ENCODE measurements around the gene BMI1. TPM values are rescaled to one million over a fixed set of nuclear protein-coding genes. Genes with fewer than 3 reads are reported as not detected.
A peak's percentile ranks its signal among the peaks of the same experiment; 100 is the strongest.

BMI1 gene
- total and polyA plus RNA-seq, 2 donors (not counting 1 experiment from before 2014, with no cell fraction given): 18.0 to 83.8 TPM

DNA sequence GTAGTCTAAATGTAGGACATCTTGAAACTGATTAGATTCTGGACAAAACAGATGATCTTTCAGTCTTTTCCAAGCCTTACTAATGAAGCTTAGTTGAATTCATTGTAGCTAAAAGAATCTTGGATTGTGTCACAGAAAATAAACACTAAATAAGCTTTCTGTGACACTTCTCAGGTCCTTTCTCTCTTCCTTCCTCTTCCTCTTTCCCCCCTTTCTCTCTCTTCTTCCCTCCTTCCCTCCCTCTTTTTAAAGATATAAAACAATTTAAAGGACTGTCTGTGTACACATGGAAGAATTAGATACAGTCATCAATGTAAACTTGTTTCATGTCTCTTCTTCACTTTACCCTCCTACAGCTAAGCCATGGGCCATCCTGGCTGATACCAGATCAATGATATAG is 10.0 kb upstream of the BMI1 start:
- no peaks in the 10 kb centered on the region for H3K9me3 ChIP-seq (ENCODE audit: control extremely low read depth in 1 of 3, control insufficient read depth in 2 of 3, insufficient read depth in 1 of 3, low read length in 2 of 3)
- H3K27ac ChIP-seq (ENCODE audit: low read length in 2 of 2): no peak overlapping the region
- POLR2A ChIA-PET: no interaction called here
- CTCF ChIA-PET: no interaction called here
- H2AFZ ChIP-seq (ENCODE audit: insufficient read depth, low read depth, low read length, poor library complexity, severe bottlenecking): no peak overlapping the region
- no peak for ATAC-seq (ENCODE audit: low read depth)
- no peaks in the 10 kb centered on the region for H4K20me1 ChIP-seq (ENCODE audit: control insufficient read depth, insufficient read depth, low read length, poor library complexity, severe bottlenecking)
- Mint-ChIP-seq H3K4me1 (peaks cover 12% of the 10 kb centered on the region), H3K9me3 (ENCODE audit: insufficient read depth) (no peaks in the 10 kb centered on the region), H3K27ac (no peak overlapping the region), H3K4me3 (no peak overlapping the region), H3K27me3 (no peaks in the 10 kb centered on the region)
- no peak overlapping the region for H3K4me2 ChIP-seq (replicated peaks; ENCODE audit: low read depth, low read length, poor library complexity, severe bottlenecking)
- intact Hi-C loops (cut with micrococcal nuclease): no loop called here
- no peaks in the 10 kb centered on the region for H3K79me2 ChIP-seq (ENCODE audit: control insufficient read depth, insufficient read depth, low read length)
- no peaks in the 10 kb centered on the region for H3K36me3 ChIP-seq (replicated peaks in 1 of 2; ENCODE audit: control extremely low read depth in 1 of 2, control insufficient read depth in 1 of 2, extremely low read depth in 1 of 2, insufficient read depth in 2 of 2, low read length in 1 of 2)
- H3K9ac ChIP-seq (ENCODE audit: low read length): no peak overlapping the region
- H3K4me3 ChIP-seq (ENCODE audit: control extremely low read depth in 1 of 5, extremely low read depth in 1 of 5, insufficient read depth in 1 of 5, low read depth in 2 of 5, low read length in 4 of 5): no peak overlapping the region
- H3K27me3 ChIP-seq (replicated peaks in 1 of 4; ENCODE audit: control extremely low read depth in 1 of 4, control insufficient read depth in 3 of 4, insufficient read depth in 4 of 4, low read length in 3 of 4): no peaks in the 10 kb centered on the region
- H3K4me1 ChIP-seq (ENCODE audit: control insufficient read depth in 2 of 2, insufficient read depth in 2 of 2, low read length in 2 of 2): peaks cover 5 to 8% of the 10 kb centered on the region in 2 donors
- TF ChIP-seq, protein P1, sequence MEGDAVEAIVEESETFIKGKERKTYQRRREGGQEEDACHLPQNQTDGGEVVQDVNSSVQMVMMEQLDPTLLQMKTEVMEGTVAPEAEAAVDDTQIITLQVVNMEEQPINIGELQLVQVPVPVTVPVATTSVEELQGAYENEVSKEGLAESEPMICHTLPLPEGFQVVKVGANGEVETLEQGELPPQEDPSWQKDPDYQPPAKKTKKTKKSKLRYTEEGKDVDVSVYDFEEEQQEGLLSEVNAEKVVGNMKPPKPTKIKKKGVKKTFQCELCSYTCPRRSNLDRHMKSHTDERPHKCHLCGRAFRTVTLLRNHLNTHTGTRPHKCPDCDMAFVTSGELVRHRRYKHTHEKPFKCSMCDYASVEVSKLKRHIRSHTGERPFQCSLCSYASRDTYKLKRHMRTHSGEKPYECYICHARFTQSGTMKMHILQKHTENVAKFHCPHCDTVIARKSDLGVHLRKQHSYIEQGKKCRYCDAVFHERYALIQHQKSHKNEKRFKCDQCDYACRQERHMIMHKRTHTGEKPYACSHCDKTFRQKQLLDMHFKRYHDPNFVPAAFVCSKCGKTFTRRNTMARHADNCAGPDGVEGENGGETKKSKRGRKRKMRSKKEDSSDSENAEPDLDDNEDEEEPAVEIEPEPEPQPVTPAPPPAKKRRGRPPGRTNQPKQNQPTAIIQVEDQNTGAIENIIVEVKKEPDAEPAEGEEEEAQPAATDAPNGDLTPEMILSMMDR (IDR thresholded peaks at IDR 0.05): no peak
- no peak for TF ChIP-seq EZH2 (IDR thresholded peaks at IDR 0.05; ENCODE audit: borderline replicate concordance, insufficient read depth, low read depth, low read length, poor library complexity, severe bottlenecking)
- no peak for DNase-seq

GRCh38 chr10:22314852-22315251 is 6.0 kb upstream of the BMI1 start:
- no peak overlapping the region for H3K9ac ChIP-seq (ENCODE audit: low read length)
- CTCF ChIA-PET: interaction anchor here (1.1 to 4.1 kb wide), 3 partner anchors 61 to 606 kb away, joined by 3 to 34 read pairs (median 25); no protein-coding TSS in a partner anchor
- no peak overlapping the region for H3K4me3 ChIP-seq (ENCODE audit: control extremely low read depth in 1 of 5, extremely low read depth in 1 of 5, insufficient read depth in 1 of 5, low read depth in 2 of 5, low read length in 4 of 5)

More at GRCh38 chr10:22314852-22315251, 6.0 kb upstream of the BMI1 start:
- Mint-ChIP-seq H3K27me3 (no peaks in the 10 kb centered on the region), H3K9me3 (ENCODE audit: insufficient read depth) (no peaks in the 10 kb centered on the region), H3K27ac (peak overlapping the region; percentile 96), H3K4me3 (peak overlapping the region; percentile 88), H3K4me1 (peaks cover 32% of the 10 kb centered on the region)
- DNase-seq (peak; percentile 20), ATAC-seq (ENCODE audit: low read depth) (no peak)
- Histone ChIP-seq H3K27ac (ENCODE audit: low read length in 2 of 2) (no peak overlapping the region), H3K4me1 (ENCODE audit: control insufficient read depth in 2 of 2, insufficient read depth in 2 of 2, low read length in 2 of 2) (peaks cover 18 to 30% of the 10 kb centered on the region in 2 donors), H2AFZ (ENCODE audit: insufficient read depth, low read depth, low read length, poor library complexity, severe bottlenecking) (peak overlapping the region; percentile 79), H3K36me3 (replicated peaks in 1 of 2; ENCODE audit: control extremely low read depth in 1 of 2, control insufficient read depth in 1 of 2, extremely low read depth in 1 of 2, insufficient read depth in 2 of 2, low read length in 1 of 2) (no peaks in the 10 kb centered on the region), H3K4me2 (replicated peaks; ENCODE audit: low read depth, low read length, poor library complexity, severe bottlenecking) (peak overlapping the region; percentile 85), H3K27me3 (replicated peaks in 1 of 4; ENCODE audit: control extremely low read depth in 1 of 4, control insufficient read depth in 3 of 4, insufficient read depth in 4 of 4, low read length in 3 of 4) (no peaks in the 10 kb centered on the region), H3K9me3 (ENCODE audit: control extremely low read depth in 1 of 3, control insufficient read depth in 2 of 3, insufficient read depth in 1 of 3, low read length in 2 of 3) (no peaks in the 10 kb centered on the region), H4K20me1 (ENCODE audit: control insufficient read depth, insufficient read depth, low read length, poor library complexity, severe bottlenecking) (no peaks in the 10 kb centered on the region), H3K79me2 (ENCODE audit: control insufficient read depth, insufficient read depth, low read length) (peaks cover 20% of the 10 kb centered on the region)
- TF ChIP-seq, protein P1 (IDR thresholded peaks at IDR 0.05): no peak
- no peak for TF ChIP-seq EZH2 (IDR thresholded peaks at IDR 0.05; ENCODE audit: borderline replicate concordance, insufficient read depth, low read depth, low read length, poor library complexity, severe bottlenecking)
- no CpG with 5 or more reads among the region's 2 CpGs for WGBS (ENCODE audit: insufficient coverage)
- POLR2A ChIA-PET: interaction anchor here (1.3 to 4.7 kb wide), 5 partner anchors 10 to 122 kb away, joined by 4 to 27 read pairs (median 25); no protein-coding TSS in a partner anchor
- intact Hi-C loops (cut with micrococcal nuclease): loop anchor here (2.0 to 5.0 kb wide), 4 partner anchors 292 to 782 kb away; partner anchors contain the start of gene PIP4K2A

All from B cell (primary cell).